GM12878 (cell line): ENCODE data around the gene PRKN. TPM values are rescaled to one million over a fixed set of nuclear protein-coding genes. Genes with fewer than 3 reads are reported as not detected.

Experiments used
- ATAC-seq: fragments of 200-7000 bp; cut with Tn5 transposase; 3 replicates; pipeline ENCODE4 v1.9.1; 2020; ENCODE audit warnings: mild to moderate bottlenecking, moderate library complexity
- BruUV-seq: library from RNA; stranded (reverse); fragments of 400-500 nt; replicated peaks from 2 replicates; lab custom pipeline; 2021; lab: Mats Ljungman, UMichigan
- CTCF ChIA-PET: fragments of 300-600 bp; sonication (Branson Sonifier 250); formaldehyde crosslinking; extraction: SDS; loops from one replicate; lab custom pipeline; 2021; ENCODE audit warnings: inconsistent platforms; lab: Yijun Ruan, JAX
- POLR2A ChIA-PET: fragments of 350-600 bp; formaldehyde crosslinking; extraction: SDS; loops from one replicate; lab custom pipeline; 2021; ENCODE audit warnings: inconsistent platforms; lab: Charles Lee
- RAD21 ChIA-PET: fragments of 300-600 bp; sonication (Branson Sonifier 250); formaldehyde crosslinking; loops from one replicate; lab custom pipeline; 2023; ENCODE audit warnings: antibody characterized with exemption; ENCODE audit not compliant: unreplicated experiment; lab: Charles Lee
- SMC1A ChIA-PET: fragments of 300-600 bp; sonication (Branson Sonifier 250); formaldehyde crosslinking; loops from one replicate; lab custom pipeline; 2023; ENCODE audit not compliant: unreplicated experiment, uncharacterized antibody; lab: Charles Lee
- DNase-seq: peaks from one replicate; pipeline ENCODE4 v3.0.0-alpha.2; 2011; ENCODE audit warnings: low read depth, low spot score
- FAIRE-seq: peaks from 3 replicates; lab custom pipeline; 2011; peaks lifted over from hg19 to GRCh38; lab: Jason Lieb, UNC
- H2AFZ ChIP-seq: 2 replicates; pipeline ENCODE4 v1.6.0; 2011; ENCODE audit warnings: low read depth, low read length, control low read depth; ENCODE audit not compliant: control insufficient read depth
- H3K27ac ChIP-seq: 2 replicates; pipeline ENCODE4 v1.5.1; 2011; ENCODE audit warnings: control low read depth; ENCODE audit not compliant: control insufficient read depth, insufficient read depth
- H3K27me3 ChIP-seq, 2 experiments: replicated peaks in 1 of 2; 2 replicates each; pipeline versions ENCODE4 v1.6.0 to v1.6.1; 2011; ENCODE audit warnings: low read length in 1 of 2; ENCODE audit not compliant: control insufficient read depth in 2 of 2, insufficient read depth in 2 of 2
- H3K36me3 ChIP-seq, 2 experiments: 2 replicates each; pipeline ENCODE4 v1.5.1; 2011; ENCODE audit warnings: low read length in 1 of 2; ENCODE audit not compliant: control insufficient read depth in 2 of 2, insufficient read depth in 2 of 2
- H3K4me1 ChIP-seq: 2 replicates; pipeline ENCODE4 v1.6.1; 2011; ENCODE audit warnings: mild to moderate bottlenecking, low read length, moderate library complexity, mixed read lengths; ENCODE audit not compliant: control insufficient read depth, insufficient read depth
- H3K4me2 ChIP-seq: 2 replicates; pipeline ENCODE4 v1.6.0; 2011; ENCODE audit warnings: control low read depth; ENCODE audit not compliant: control insufficient read depth, insufficient read depth
- H3K4me3 ChIP-seq: fragments of 200-600 bp; sonication (generic); 2 replicates; pipeline ENCODE4 v1.5.1; 2016
- H3K79me2 ChIP-seq: 2 replicates; pipeline ENCODE4 v1.6.0; 2011; ENCODE audit warnings: low read length; ENCODE audit not compliant: control insufficient read depth, insufficient read depth
- H3K9ac ChIP-seq: 2 replicates; pipeline ENCODE4 v1.8.0; 2011; ENCODE audit warnings: low read length, control low read depth, mixed read lengths; ENCODE audit not compliant: control insufficient read depth, insufficient read depth
- H3K9me3 ChIP-seq: replicated peaks from 3 replicates; pipeline ENCODE4 v1.5.1; 2011; ENCODE audit warnings: mild to moderate bottlenecking, low read length; ENCODE audit not compliant: control insufficient read depth, insufficient read depth
- H4K20me1 ChIP-seq: 2 replicates; pipeline ENCODE4 v1.6.0; 2011; ENCODE audit not compliant: control insufficient read depth, insufficient read depth
- BCL11A ChIP-seq: IDR thresholded peaks from 2 replicates; pipeline ENCODE4 v1.6.1; 2011; ENCODE audit warnings: low read depth, low read length
- CHD1 ChIP-seq: IDR thresholded peaks from 2 replicates; pipeline ENCODE4 v1.6.1; 2012; ENCODE audit warnings: low read depth, low read length, improper control_type of control experiment
- CHD2 ChIP-seq: IDR thresholded peaks from 2 replicates; pipeline ENCODE4 v1.6.1; 2011; ENCODE audit warnings: low read depth, low read length, improper control_type of control experiment, borderline replicate concordance
- E2F4 ChIP-seq: IDR thresholded peaks from 2 replicates; pipeline ENCODE4 v1.6.1; 2012; ENCODE audit warnings: low read depth, low read length, improper control_type of control experiment
- EP300 ChIP-seq, 2 experiments: fragments of 150-350 bp in 1 of 2; IDR thresholded peaks; 2 replicates each; pipeline ENCODE4 v1.6.1; 2011 to 2012; ENCODE audit warnings: low read depth in 2 of 2, low read length in 2 of 2, borderline replicate concordance in 1 of 2, improper control_type of control experiment in 1 of 2, inconsistent platforms in 1 of 2; ENCODE audit not compliant: control insufficient read depth in 1 of 2
- FOXM1 ChIP-seq: IDR thresholded peaks from 2 replicates; pipeline ENCODE4 v1.6.1; 2012; ENCODE audit warnings: low read depth, mild to moderate bottlenecking, inconsistent platforms, low read length, moderate library complexity
- IKZF1 ChIP-seq: fragments of 450-650 bp; conservative IDR thresholded peaks from 2 replicates; pipeline ENCODE4 v1.6.1; 2017; ENCODE audit warnings: antibody characterized with exemption, mild to moderate bottlenecking
- IRF5 ChIP-seq: fragments of 450-650 bp; IDR thresholded peaks from 2 replicates; pipeline ENCODE4 v1.6.1; 2017; ENCODE audit warnings: borderline replicate concordance
- KDM1A ChIP-seq: fragments of 200-600 bp; sonication (generic); IDR thresholded peaks from 2 replicates; pipeline ENCODE4 v1.6.1; 2016; ENCODE audit warnings: borderline replicate concordance
- NFXL1 ChIP-seq: fragments of 450-650 bp; IDR thresholded peaks from 2 replicates; pipeline ENCODE4 v1.6.1; 2017; ENCODE audit warnings: antibody characterized with exemption, mild to moderate bottlenecking, borderline replicate concordance
- NR2C2 ChIP-seq: IDR thresholded peaks from 2 replicates; pipeline ENCODE4 v1.6.1; 2011; ENCODE audit warnings: borderline replicate concordance, low read depth; ENCODE audit not compliant: control insufficient read depth, insufficient read length
- PML ChIP-seq: IDR thresholded peaks from 2 replicates; pipeline ENCODE4 v1.6.1; 2012; ENCODE audit warnings: low read length, inconsistent platforms
- RAD21 ChIP-seq: IDR thresholded peaks from 2 replicates; pipeline ENCODE4 v1.6.1; 2011; ENCODE audit warnings: mild to moderate bottlenecking, low read depth, low read length, moderate library complexity; ENCODE audit not compliant: insufficient read depth
- SMAD5 ChIP-seq: IDR thresholded peaks from 2 replicates; pipeline ENCODE4 v1.6.1; 2016; ENCODE audit warnings: antibody characterized with exemption, low read depth
- TARDBP ChIP-seq: IDR thresholded peaks from 2 replicates; pipeline ENCODE4 v1.6.1; 2016; ENCODE audit warnings: borderline replicate concordance
- YBX1 ChIP-seq: fragments of 450-650 bp; IDR thresholded peaks from 2 replicates; pipeline ENCODE4 v1.6.1; 2016; ENCODE audit warnings: antibody characterized with exemption
- ZSCAN29 ChIP-seq: fragments of 450-650 bp; IDR thresholded peaks from 2 replicates; pipeline ENCODE4 v1.6.1; 2017; ENCODE audit warnings: mild to moderate bottlenecking, moderate library complexity
- WGBS: methylation state at CpG from one replicate; pipeline ENCODE4 v1.1.6; 2016; ENCODE audit warnings: low lambda C conversion rate; ENCODE audit not compliant: insufficient replicate concordance, insufficient coverage; ENCODE audit errors: missing lambda C conversion rate; 5-methylcytosine and 5-hydroxymethylcytosine counted together
- in situ Hi-C: fragments of 300-500 bp; cut with MboI; formaldehyde crosslinking; loops from 9 replicates; pipeline ENCODE4 v1.14.3; 2018; ENCODE audit warnings: mixed read lengths
- intact Hi-C: fragments of 100-400 bp; cut with micrococcal nuclease; formaldehyde crosslinking; loops from one replicate; pipeline ENCODE4 v1.14.2; 2022; ENCODE audit not compliant: unreplicated experiment
- polyA plus RNA-seq, 11 experiments: library from polyadenylated mRNA; depleted of rRNA in 4 of 11; unstranded in 6 of 11; stranded (reverse) in 5 of 11; fragments of >200 nt; fragmentation: Nextera tagmentation in 4 of 11; fragmentation: Illumina TruSeq in 1 of 11; extraction: Ambion mirVana in 4 of 11; extraction: Trizol in 1 of 11; gene quantifications; 1 replicate in 1 of 11; 2 replicates in 10 of 11; pipeline versions ENCODE4 v1.2.1 to v1.2.3, GENCODE V29; 2011 to 2016; ENCODE audit warnings: inconsistent platforms in 2 of 11, missing spikeins in 2 of 11, low read depth in 1 of 11
- total RNA-seq, 4 experiments: library from RNA; depleted of rRNA in 3 of 4; stranded (reverse); fragments of >200 nt in 3 of 4; fragmentation: Illumina TruSeq in 1 of 4; extraction: Trizol in 1 of 4; gene quantifications; 2 replicates each; pipeline versions ENCODE4 v1.2.1 to v1.2.3, GENCODE V29; 2013 to 2021
- TF ChIP-seq, protein P1 (sequence below): fragments of 450-650 bp; IDR thresholded peaks from 2 replicates; pipeline ENCODE4 v1.6.1; 2016; ENCODE audit warnings: mild to moderate bottlenecking, moderate library complexity, borderline replicate concordance
- TF ChIP-seq, protein P2 (sequence below): fragments of 150-350 bp; IDR thresholded peaks from 2 replicates; pipeline ENCODE4 v1.6.1; 2014; ENCODE audit warnings: mild to moderate bottlenecking, low read depth, low read length

PRKN gene
- total and polyA plus RNA-seq, 10 of the 15 experiments (the other 5 are each of a cell fraction or from before 2014, with no cell fraction given) = 0.06 to 0.09 TPM; not detected in 8

GRCh38 chr6:162229093-162229492 is 498.5 kb downstream of the PRKN start:
- DNase-seq (no peak), ATAC-seq (no peak), FAIRE-seq (no peak)
- no peaks in the 10 kb centered on the region for H3K27me3 ChIP-seq
- H3K4me3 ChIP-seq = no peak overlapping the region
- H3K36me3 ChIP-seq = no peaks in the 10 kb centered on the region
- ChIA-PET CTCF (no interaction called here), POLR2A (no interaction called here), SMC1A (no interaction called here), RAD21 (no interaction called here)
- H3K4me1 ChIP-seq = no peaks in the 10 kb centered on the region
- no peak overlapping the region for H3K4me2 ChIP-seq
- intact Hi-C loops (no loop called here), in situ Hi-C loops (no loop called here)
- no peaks in the 10 kb centered on the region for H3K79me2 ChIP-seq
- no peak overlapping the region for H2AFZ ChIP-seq
- WGBS = 97% methylated on average over 2 of the region's 2 CpGs
- no peak overlapping the region for H3K27ac ChIP-seq
- no peak for TF ChIP-seq KDM1A
- TF ChIP-seq SMAD5 = no peak
- TF ChIP-seq, protein P1, sequence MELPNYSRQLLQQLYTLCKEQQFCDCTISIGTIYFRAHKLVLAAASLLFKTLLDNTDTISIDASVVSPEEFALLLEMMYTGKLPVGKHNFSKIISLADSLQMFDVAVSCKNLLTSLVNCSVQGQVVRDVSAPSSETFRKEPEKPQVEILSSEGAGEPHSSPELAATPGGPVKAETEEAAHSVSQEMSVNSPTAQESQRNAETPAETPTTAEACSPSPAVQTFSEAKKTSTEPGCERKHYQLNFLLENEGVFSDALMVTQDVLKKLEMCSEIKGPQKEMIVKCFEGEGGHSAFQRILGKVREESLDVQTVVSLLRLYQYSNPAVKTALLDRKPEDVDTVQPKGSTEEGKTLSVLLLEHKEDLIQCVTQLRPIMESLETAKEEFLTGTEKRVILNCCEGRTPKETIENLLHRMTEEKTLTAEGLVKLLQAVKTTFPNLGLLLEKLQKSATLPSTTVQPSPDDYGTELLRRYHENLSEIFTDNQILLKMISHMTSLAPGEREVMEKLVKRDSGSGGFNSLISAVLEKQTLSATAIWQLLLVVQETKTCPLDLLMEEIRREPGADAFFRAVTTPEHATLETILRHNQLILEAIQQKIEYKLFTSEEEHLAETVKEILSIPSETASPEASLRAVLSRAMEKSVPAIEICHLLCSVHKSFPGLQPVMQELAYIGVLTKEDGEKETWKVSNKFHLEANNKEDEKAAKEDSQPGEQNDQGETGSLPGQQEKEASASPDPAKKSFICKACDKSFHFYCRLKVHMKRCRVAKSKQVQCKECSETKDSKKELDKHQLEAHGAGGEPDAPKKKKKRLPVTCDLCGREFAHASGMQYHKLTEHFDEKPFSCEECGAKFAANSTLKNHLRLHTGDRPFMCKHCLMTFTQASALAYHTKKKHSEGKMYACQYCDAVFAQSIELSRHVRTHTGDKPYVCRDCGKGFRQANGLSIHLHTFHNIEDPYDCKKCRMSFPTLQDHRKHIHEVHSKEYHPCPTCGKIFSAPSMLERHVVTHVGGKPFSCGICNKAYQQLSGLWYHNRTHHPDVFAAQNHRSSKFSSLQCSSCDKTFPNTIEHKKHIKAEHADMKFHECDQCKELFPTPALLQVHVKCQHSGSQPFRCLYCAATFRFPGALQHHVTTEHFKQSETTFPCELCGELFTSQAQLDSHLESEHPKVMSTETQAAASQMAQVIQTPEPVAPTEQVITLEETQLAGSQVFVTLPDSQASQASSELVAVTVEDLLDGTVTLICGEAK = no peak
- no peak for TF ChIP-seq FOXM1
- no peak for TF ChIP-seq TARDBP
- TF ChIP-seq NFXL1 = no peak
- TF ChIP-seq YBX1 = no peak
- TF ChIP-seq BCL11A = no peak
- TF ChIP-seq EP300 (IDR thresholded peaks at IDR 0.05; ENCODE audit: borderline replicate concordance in 1 of 2, control insufficient read depth in 1 of 2, low read depth in 2 of 2, low read length in 2 of 2) = no peak
- no peak for TF ChIP-seq NR2C2
- TF ChIP-seq IRF5 = no peak
- no peak for TF ChIP-seq ZSCAN29
- no peak for TF ChIP-seq CHD1
- no peak for TF ChIP-seq E2F4
- no peak for TF ChIP-seq RAD21
- no peak for TF ChIP-seq CHD2
- TF ChIP-seq IKZF1 = no peak
- TF ChIP-seq, protein P2, sequence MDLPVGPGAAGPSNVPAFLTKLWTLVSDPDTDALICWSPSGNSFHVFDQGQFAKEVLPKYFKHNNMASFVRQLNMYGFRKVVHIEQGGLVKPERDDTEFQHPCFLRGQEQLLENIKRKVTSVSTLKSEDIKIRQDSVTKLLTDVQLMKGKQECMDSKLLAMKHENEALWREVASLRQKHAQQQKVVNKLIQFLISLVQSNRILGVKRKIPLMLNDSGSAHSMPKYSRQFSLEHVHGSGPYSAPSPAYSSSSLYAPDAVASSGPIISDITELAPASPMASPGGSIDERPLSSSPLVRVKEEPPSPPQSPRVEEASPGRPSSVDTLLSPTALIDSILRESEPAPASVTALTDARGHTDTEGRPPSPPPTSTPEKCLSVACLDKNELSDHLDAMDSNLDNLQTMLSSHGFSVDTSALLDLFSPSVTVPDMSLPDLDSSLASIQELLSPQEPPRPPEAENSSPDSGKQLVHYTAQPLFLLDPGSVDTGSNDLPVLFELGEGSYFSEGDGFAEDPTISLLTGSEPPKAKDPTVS = no peak
- TF ChIP-seq PML = no peak
- no peaks in the 10 kb centered on the region for H4K20me1 ChIP-seq
- BruUV-seq = no TSS peak
- H3K9ac ChIP-seq = no peak overlapping the region
- no peaks in the 10 kb centered on the region for H3K9me3 ChIP-seq
